ENCODE results near the gene ZEB1. TPM values are rescaled to one million over a fixed set of nuclear protein-coding genes. Genes with fewer than 3 reads are reported as not detected.

ZEB1 gene
- polyA plus RNA-seq, 1 experiment: 154 TPM

DNA sequence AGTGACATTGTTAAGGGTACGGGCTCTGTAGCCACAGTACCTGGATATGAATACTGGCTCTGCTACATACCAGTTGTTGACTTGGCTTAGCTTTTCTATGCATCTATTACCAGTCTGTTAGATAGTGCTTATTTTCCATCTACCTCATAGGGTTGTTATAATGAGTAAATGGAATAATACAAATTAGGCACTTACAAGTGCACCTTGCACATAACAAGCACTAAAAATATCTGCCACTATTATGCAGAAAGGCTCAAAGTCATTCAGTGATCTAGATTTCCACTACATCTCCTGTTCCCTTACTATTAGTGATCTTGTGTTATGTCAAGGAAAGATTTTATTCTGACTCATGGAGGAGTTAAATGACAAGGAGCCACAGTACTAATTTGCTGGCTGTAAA is 27.9 kb upstream of the ZEB1 start:
- Histone ChIP-seq H3K4me3 (ENCODE audit: low read depth, low read length) (no peak overlapping the region), H3K27me3 (ENCODE audit: control insufficient read depth, insufficient read depth, low read length) (no peaks in the 10 kb centered on the region), H3K9me3 (ENCODE audit: control insufficient read depth, insufficient read depth, low read length) (no peaks in the 10 kb centered on the region), H3K27ac (ENCODE audit: low read depth, low read length) (no peak overlapping the region)
- CTCF ChIA-PET: no interaction called here
- no peak for DNase-seq (ENCODE audit: low read depth, low spot score)
- TF ChIP-seq, protein P1, sequence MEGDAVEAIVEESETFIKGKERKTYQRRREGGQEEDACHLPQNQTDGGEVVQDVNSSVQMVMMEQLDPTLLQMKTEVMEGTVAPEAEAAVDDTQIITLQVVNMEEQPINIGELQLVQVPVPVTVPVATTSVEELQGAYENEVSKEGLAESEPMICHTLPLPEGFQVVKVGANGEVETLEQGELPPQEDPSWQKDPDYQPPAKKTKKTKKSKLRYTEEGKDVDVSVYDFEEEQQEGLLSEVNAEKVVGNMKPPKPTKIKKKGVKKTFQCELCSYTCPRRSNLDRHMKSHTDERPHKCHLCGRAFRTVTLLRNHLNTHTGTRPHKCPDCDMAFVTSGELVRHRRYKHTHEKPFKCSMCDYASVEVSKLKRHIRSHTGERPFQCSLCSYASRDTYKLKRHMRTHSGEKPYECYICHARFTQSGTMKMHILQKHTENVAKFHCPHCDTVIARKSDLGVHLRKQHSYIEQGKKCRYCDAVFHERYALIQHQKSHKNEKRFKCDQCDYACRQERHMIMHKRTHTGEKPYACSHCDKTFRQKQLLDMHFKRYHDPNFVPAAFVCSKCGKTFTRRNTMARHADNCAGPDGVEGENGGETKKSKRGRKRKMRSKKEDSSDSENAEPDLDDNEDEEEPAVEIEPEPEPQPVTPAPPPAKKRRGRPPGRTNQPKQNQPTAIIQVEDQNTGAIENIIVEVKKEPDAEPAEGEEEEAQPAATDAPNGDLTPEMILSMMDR (IDR thresholded peaks at IDR 0.05; ENCODE audit: low read depth, low read length): no peak
- POLR2A ChIA-PET: no interaction called here

DNA sequence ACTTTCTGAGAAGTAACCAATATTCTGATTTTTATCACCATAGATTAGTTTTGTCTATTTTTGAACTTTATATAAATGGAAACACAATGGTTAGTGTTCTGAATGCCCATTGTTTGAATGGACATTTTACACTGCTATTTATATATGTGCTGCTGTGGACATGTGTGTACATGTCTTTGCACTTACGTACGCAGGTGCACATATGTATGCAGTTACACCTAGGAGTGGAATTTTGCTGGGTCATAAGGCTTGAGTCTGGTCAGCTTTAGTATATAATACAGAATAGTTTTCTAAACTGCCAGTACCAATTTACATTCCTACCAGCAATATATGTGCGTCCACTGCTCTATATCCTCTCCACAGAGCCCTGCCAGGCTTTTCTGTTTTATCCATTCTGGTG is 24.5 kb upstream of the ZEB1 start:
- Histone ChIP-seq H3K9me3 (ENCODE audit: control insufficient read depth, insufficient read depth, low read length) (no peaks in the 10 kb centered on the region), H3K27me3 (ENCODE audit: control insufficient read depth, insufficient read depth, low read length) (no peaks in the 10 kb centered on the region), H3K4me3 (ENCODE audit: low read depth, low read length) (no peak overlapping the region), H3K27ac (ENCODE audit: low read depth, low read length) (no peak overlapping the region)
- TF ChIP-seq, protein P1 (IDR thresholded peaks at IDR 0.05; ENCODE audit: low read depth, low read length): no peak
- DNase-seq (ENCODE audit: low read depth, low spot score): no peak
- ChIA-PET CTCF (no interaction called here), POLR2A (no interaction called here)

DNA sequence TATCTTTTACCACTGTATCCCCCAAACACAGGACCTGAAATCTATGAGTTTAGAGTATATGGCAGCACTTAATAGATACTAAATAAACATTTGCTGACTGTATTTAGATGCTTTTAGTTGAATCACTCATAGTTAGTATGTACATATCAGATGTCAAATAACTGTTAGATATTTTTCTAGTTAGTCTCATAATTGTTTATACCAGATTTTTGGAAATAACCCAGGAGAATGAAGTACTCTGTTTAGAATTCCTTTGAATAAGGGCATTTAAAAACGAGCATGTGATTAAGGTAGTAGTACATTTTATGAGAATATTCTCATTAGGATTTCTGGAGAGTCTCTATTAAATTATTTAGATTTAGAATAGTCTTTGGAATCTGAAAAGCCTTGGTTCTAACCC is 22.3 kb upstream of the ZEB1 start:
- POLR2A ChIA-PET: no interaction called here
- no peak for DNase-seq (ENCODE audit: low read depth, low spot score)

GRCh38 chr10:31299119-31299518 is 19.9 kb upstream of the ZEB1 start:
- DNase-seq (ENCODE audit: low read depth, low spot score): no peak
- H3K4me3 ChIP-seq (ENCODE audit: low read depth, low read length): no peak overlapping the region
- ChIA-PET CTCF (interaction anchor here (0.6 kb wide), 1 partner anchor 154 kb away, joined by 4 read pairs; no protein-coding TSS in a partner anchor), POLR2A (no interaction called here)
- H3K27me3 ChIP-seq (ENCODE audit: control insufficient read depth, insufficient read depth, low read length): no peaks in the 10 kb centered on the region
- H3K9me3 ChIP-seq (ENCODE audit: control insufficient read depth, insufficient read depth, low read length): no peaks in the 10 kb centered on the region
- no peak overlapping the region for H3K27ac ChIP-seq (ENCODE audit: low read depth, low read length)
- TF ChIP-seq, protein P1 (IDR thresholded peaks at IDR 0.05; ENCODE audit: low read depth, low read length): no peak

More for the DNA sequence above, 22.3 kb upstream of the ZEB1 start:
- H3K4me3 ChIP-seq (ENCODE audit: low read depth, low read length): no peak overlapping the region
- CTCF ChIA-PET: no interaction called here
- no peaks in the 10 kb centered on the region for H3K9me3 ChIP-seq (ENCODE audit: control insufficient read depth, insufficient read depth, low read length)
- TF ChIP-seq, protein P1 (IDR thresholded peaks at IDR 0.05; ENCODE audit: low read depth, low read length): no peak
- H3K27ac ChIP-seq (ENCODE audit: low read depth, low read length): no peak overlapping the region
- no peaks in the 10 kb centered on the region for H3K27me3 ChIP-seq (ENCODE audit: control insufficient read depth, insufficient read depth, low read length)

GRCh38 chr10:31303212-31303611 is 15.8 kb upstream of the ZEB1 start:
- CTCF ChIA-PET: interaction anchor here (0.5 kb wide), 1 partner anchor 315 kb away, joined by 3 read pairs; no protein-coding TSS in a partner anchor

More at GRCh38 chr10:31303212-31303611, 15.8 kb upstream of the ZEB1 start:
- no peak for DNase-seq (ENCODE audit: low read depth, low spot score)
- no peaks in the 10 kb centered on the region for H3K27me3 ChIP-seq (ENCODE audit: control insufficient read depth, insufficient read depth, low read length)
- no peak overlapping the region for H3K4me3 ChIP-seq (ENCODE audit: low read depth, low read length)
- H3K27ac ChIP-seq (ENCODE audit: low read depth, low read length): no peak overlapping the region
- POLR2A ChIA-PET: no interaction called here
- TF ChIP-seq, protein P1 (IDR thresholded peaks at IDR 0.05; ENCODE audit: low read depth, low read length): no peak
- no peaks in the 10 kb centered on the region for H3K9me3 ChIP-seq (ENCODE audit: control insufficient read depth, insufficient read depth, low read length)
